Stimulated activated CD4-positive, alpha-beta T cell treated with anti-CD3 and anti-CD28 coated beads, Interleukin-15, amount 100 ng/mL, for 48 hours (primary cell): ENCODE data around the gene CHN1.

ENCODE experiments used
- DNase-seq, 2 donors: peaks; one replicate each; pipeline ENCODE4 v3.0.0-alpha.2; 2020; ENCODE audit warnings: low read depth in 2 of 2

The CHN1 gene

GRCh38 chr2:175004980-175005732 lies at the start of gene CHN1:
CHN1 (minus strand) TSS chr2:175005381; CDS start chr2:175004912, 469 bp downstream.
- DNase-seq: peak; percentile 28 to 52

DNA sequence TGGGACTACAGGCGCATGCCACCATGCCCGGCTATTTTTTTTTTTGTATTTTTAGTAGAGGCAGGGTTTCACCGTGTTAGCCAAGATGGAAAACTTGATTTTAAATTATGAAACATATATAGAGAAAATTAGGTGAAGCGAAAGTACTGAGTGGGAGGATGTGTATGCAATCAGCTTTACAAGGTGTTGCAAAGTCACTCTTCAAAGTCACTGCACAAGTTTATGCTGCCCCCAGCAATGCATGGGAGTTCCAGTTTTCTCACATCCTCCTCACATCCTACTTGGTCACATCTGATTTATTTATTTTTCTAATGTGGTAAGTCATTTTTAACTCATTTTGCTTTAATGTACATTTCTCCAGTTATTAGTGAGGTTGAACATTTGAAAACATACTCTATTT lies 49.2 kb upstream of the CHN1 start:
- DNase-seq: no peak

- DNase-seq: no peak
Observed at GRCh38 chr2:175049661-175050060, 44.5 kb upstream of the CHN1 start.

DNA sequence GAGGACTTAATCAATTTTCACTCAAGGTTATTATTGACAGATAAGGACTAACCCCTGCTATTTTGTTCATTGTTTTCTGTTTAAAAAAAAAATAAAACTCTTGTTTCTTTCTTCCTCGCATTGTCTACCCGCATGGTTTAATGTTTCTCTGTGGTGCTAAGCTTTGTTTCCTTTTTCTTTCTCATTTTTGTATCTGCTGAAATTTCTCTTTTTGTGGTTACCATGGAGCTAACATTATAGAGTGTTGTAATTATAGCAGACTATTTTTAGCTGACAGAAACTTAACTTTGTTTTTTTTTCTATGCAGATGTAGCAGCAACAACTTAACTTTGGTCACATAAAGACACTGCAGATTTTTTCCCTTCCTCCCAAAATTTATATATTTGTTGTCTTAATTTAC lies 43.1 kb upstream of the CHN1 start:
- DNase-seq: no peak

- no peak for DNase-seq
Observed at GRCh38 chr2:175039490-175039889, 34.3 kb upstream of the CHN1 start.

DNA sequence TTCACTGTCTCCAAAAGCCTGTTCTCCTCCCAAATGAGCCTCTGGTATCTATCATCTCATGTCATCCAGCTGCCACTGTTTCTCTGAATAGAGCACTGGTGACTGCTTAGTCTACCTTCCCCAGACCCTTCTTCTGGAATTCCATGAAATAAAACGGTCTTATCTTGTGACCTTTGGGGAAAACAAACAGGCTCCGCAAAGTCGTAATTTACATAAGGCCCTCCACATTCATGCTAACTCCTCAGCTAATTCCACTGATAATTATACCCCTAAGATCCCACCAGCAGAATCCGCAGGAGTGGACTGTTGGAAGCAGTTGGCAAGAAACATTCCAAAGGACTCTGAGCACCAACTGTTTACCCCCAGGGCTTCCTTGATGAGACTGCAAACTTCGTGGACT lies 33.9 kb upstream of the CHN1 start:
- no peak for DNase-seq

GRCh38 chr2:175037941-175038340 lies 32.8 kb upstream of the CHN1 start:
- DNase-seq: no peak

DNA sequence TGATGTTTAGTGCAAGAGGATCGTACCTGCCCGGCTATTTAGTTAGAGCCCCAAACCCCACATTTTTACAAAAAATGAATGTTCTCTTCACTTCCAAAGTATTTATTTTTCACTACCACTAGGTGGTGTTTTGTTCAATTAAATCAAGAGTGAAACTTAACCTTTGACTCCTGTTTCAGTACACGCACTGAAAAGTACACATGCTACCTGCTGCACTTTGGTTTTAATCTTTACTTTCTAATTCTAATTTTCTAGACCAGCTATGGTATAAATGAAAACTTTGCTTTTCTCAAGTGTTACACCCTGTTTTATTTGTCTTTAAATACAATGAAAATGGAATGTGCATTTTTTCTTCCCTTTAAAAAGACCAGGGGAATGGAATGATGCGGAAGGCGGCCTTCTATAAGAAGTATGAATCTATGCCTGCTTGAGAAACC lies 31.4 kb upstream of the CHN1 start:
- DNase-seq: no peak

DNA sequence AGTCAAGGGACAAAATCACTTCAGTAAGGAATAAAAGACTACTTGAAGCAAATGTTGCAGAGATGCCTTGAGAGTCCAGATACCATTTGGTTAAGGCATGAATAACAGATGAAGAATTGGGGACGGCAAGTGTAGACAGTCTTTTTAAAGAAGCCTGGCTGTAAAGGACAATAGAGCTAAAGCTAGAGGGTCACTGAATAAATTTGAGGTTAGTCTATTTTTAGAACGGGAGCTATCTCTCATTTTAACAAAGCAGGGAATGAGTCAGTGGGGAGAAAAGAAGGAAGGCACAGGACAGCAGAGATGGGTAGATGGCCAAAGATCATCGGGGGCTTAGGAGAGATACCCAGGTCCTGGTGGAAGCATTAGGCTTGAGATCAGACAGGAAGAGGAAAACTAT lies 30.6 kb upstream of the CHN1 start:
- no peak for DNase-seq

GRCh38 chr2:175034716-175035115 lies 29.5 kb upstream of the CHN1 start:
- DNase-seq: no peak

GRCh38 chr2:175030380-175031271 lies 25.4 kb upstream of the CHN1 start:
- DNase-seq: peak in 1 of 2 donors; percentile 1

GRCh38 chr2:175027755-175028154 lies 22.6 kb upstream of the CHN1 start:
- DNase-seq: no peak

DNA sequence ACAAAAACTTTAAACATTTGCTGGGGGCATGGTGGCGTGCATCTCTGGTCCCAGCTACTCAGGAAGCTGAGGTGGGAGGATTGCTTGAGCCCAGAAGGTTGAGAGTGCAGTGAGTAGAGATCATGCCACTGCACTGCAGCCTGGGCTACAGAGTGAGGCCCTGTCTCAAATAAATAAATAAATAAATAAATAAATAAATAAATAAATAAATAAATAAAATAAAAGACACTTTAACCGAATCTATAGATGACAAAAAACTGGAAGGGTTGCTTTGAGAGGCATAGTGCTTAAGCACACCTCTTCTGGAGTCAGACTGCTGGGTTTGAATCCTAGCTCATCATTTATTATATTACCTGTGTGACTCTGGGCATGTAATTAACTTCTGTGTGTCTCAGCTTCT lies 21.2 kb upstream of the CHN1 start:
- no peak for DNase-seq

GRCh38 chr2:175025946-175026345 lies 20.8 kb upstream of the CHN1 start:
- no peak for DNase-seq

GRCh38 chr2:175025233-175025632 lies 20.1 kb upstream of the CHN1 start:
- DNase-seq: no peak

DNA sequence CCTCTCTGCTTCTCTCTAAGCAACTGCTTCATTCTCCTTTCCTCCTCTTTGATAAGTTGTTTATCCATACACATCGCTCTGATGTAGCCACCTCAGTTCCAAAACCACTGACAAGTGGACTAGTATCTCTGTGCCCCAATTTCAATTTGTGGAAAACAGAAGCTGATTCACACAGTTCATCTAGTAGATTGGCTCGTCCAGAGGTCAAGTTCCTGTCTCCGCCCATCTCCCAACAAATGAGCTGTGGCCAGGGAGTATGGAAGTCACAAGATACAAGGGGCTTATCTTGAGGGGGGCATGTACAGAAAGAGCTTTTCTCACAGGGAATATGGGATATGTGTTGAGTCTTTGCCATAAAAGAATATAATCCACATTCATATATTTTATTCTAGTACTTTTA lies 17.7 kb upstream of the CHN1 start:
- DNase-seq: no peak

DNA sequence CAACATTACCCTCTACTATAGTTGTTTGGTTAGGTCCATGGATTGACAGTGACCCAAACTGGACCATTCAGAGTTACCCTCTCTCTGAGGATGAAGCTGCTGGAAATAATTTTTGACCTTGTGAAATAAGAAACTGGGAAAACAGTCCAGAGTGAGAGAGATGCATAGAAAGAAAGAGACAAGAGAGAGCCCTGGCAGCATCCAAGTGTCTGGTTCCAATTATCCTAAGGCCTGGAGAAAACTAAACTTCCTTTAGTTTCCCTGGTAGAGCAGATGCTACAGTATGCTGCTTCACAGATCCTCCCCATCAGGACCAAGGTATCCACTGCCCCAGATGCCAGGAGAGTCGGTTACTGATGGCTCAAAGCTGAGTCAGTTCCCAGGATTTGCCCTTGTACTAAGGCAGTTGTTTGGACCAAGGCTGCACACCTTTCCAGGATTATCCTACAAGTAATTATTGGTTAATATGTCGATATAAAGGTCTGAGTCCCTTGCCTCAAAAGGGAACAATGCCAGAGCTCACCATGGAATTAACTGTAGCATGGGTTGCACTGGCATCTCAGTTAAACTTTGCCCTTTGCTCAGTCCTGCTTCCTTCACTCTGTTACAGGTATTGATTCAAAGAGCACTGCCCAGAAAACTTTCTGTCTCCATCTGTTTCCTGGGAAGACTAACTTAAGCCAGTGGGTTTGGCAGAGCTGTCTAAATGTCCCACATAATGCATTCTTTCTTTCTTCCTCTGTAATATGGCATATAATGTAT lies 14.6 kb upstream of the CHN1 start:
- DNase-seq: no peak

DNA sequence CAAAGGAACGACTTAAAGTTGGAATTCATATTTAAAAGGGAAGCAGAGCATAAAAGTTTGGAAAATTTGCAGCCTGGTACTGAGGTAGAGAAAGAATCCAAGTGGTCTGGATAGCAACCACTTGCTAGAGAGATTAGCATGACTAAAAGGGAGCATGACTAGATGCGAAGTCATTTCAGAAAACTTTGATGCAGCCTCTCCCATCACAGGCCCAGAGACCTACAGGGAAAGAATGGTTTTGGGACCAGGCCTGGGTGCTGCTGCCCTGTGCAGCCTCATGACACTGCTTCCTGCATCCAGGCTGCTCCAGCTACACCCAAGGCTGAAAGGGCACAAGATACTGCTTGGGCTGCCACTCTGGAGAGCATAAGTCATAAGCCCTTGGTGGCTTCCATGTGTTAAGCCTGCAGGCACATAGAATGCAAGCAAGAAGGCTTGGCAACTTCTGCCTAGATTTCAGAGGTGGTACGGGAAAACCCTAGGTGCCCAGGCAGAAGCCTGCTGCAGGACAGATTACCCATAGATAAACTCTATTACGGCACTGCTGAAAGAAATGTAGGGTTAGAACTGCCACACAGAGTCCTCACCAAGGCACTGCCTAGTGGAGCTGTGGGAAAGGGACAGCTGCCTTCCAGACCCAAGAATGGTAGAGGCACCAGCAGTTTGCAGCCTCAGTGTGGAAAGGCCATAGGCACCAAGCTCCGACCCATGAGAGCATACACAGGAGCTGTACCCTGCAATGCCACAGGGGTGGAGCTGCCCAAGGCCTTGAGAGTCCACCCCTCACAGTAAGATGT lies 12.6 kb upstream of the CHN1 start:
- no peak for DNase-seq

DNA sequence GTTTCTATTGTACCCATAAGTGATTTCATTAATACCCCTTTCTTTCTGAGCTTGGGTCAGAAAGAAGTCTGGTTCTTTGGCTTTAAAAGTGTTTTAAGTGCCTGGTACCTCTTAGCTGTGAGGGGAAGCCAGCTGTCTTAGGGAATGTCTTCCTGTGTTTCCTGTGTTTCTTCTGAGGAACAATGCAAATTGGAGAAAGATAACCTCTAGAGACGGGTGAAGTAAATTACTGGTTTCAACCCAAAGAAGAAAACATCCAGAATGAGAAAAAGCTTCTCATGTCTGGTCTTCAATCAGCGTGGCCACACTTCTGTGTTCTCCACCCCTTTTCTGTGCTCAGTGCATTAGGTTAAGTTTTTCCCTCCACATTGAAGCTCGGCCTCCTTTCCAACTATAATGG lies 10.2 kb upstream of the CHN1 start:
- DNase-seq: no peak

DNA sequence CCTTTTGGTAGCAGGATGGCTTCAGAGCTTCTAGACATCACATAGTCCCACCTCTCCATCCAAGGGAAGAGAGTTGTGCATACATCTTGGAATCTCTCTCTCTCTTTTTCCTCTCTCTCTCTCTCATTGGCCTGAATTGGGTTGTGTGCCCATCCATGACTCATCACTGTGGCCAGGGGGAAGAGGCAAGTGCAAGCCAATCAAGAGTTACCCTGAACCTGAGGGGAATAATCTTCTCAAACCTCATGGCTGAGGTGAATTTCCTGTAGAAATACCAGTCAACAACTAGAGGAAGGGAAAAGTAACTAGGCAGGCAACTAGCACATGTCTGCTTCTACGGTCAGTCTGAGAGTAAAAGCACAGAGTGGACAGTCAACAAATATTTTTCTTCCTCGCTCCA lies 7.3 kb upstream of the CHN1 start:
- DNase-seq: no peak

DNA sequence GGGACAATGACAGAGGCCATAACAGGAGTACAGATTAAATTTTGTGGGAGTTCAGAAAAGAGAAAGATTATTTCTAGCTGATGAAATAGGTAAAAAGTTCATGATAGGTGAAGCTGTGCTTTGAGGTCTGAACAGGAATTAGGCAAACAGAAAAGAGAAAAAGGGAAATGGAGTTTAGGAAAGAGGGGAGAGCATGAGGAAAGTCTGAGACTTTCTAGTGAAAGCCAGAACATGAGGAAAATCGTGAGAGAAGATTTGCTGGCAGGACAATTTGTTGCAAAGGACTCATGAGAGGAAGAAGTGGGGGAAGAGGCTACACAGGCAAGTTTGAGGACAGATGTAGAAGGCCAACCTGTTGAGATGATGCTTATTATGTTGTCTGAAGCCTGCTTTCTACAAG lies 6.3 kb upstream of the CHN1 start:
- no peak for DNase-seq
